NOMO-1 (cell line): Measurements from ENCODE around the gene RNLS.

Source experiments
- DNase-seq, 2 experiments: peaks; one replicate each; lab custom pipeline; 2025; ENCODE audit not compliant: unreplicated experiment in 2 of 2; lab: John Stamatoyannopoulos, UW

Gene RNLS

GRCh38 chr10:88273567-88273966 lies 309.6 kb downstream of the RNLS start:
- no peak for DNase-seq

GRCh38 chr10:88271761-88272543 lies 311.2 kb downstream of the RNLS start:
- peak; percentile 22 to 57 for DNase-seq

DNA sequence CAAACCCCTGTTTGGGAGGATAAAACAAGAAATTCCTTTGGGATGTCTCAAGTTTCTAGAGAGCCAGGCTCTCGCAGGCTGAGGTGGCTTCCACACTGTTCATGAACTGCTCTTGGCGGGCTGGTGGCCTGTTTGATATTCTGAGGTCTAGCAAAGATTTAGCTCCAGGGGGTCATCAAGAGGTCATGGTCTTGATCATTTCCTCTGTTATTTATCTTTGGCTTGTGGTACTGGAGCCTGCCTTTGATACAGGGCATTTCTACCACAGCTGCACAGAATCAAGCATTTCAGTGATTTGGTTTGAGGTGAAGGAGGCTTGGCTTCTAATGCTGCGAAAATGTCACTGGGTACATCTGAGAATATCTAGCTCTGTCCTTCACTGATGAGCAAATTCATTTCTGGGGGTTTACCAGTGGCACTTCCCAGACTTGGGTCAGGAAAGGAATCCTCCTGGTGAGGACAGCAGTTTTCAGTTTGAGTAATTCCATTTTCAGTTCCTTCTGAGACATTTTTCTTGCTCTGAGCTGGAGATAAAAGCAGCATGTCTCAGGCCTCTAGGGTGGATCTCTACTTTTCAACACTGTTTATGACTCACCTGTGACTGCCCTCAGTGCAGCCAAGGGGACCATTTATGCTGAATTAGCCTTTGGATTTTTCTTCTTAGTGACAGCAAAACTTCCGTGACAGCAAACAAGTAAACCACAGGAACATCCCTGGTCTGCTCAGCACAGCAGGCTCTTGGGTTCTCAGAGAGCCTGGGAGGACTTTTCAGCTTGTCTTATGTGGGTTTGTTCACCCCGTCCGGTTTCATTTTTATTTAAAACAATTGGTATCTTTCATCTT lies 312.0 kb downstream of the RNLS start:
- DNase-seq, result peak; percentile 23 to 72

DNA sequence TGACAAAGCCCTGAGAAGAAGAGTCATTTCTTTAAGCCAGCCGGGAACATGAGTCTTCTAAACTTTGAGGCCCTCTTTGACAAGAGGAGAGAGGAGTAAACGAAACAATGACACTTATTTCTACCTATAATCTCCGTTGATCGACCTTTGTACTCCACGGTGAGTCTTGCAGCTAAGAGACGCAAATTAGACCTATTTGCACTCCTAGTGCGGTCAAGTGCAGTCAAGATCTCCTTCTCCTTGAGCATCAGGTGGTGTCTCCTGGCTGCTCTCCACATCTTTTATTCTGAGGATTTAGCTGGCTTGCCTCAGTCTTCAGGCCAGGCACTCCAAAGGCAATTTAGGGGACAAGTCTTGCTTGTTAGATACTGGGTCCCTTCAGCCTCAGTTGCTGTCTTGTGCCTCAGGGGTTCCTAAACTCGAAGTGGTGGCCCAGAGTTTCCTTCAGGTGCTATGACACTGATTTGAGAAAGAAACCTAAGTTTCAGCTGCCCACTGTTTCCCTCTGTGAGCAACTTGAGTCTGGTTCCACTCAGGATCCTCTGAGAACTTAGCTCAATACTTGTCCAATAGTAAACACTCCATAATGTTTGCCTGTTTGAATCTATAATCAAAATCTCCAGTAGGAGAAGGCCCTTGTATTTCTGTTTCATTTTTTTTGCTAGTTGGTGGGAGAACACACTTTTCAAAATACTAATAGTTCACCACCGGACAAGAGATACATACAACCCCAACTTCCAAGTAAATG lies 312.9 kb downstream of the RNLS start:
- no peak for DNase-seq

DNA sequence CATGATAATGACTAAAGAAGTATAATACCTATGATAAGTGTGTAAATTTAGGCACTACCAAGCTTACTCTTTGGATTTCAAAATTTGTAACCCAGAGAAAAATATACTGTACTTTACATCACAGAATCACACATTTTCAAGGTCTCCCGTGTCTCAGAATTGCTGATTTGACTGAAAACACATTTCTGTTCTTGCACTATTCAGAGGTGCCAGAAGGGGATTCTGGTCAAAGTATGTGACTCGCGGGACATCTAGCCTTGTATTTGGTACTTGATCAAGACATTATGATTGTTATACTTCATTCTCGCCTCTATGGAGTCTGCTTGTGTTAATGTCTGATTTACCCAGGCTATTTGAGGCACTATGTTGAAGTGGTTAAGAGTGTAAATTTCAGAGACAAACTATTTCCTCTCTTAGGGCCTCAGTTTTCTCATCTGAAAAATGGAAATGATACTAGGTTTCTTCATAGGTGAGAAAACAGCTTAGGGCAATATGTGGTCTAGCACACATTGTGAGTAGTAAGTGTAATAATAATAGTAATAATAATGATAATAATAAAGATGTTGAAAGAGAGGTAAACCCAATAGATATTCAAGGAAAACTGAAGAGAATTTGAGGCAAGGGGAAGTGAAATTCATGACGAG lies 320.4 kb downstream of the RNLS start:
- no peak for DNase-seq

DNA sequence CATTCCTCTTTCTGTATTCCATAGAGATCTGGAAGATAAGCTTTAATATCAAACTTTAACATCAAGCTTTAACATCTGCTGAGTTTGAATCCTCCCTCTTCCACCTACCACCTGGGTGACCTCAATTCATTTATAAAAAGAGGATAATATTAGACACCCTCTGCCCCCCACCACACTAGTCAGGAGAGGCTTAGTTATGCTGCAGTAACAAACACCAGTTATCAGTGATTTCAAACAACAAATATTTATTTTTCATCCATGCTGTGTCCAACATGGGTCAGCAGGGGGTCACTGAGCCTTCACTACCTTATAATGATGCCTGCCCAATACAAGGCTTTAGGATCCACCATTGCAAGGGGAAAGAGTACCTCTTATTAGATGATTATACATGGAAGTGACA lies 322.0 kb downstream of the RNLS start:
- DNase-seq, result no peak

GRCh38 chr10:88260329-88261051 lies 322.6 kb downstream of the RNLS start:
- DNase-seq, result no peak

DNA sequence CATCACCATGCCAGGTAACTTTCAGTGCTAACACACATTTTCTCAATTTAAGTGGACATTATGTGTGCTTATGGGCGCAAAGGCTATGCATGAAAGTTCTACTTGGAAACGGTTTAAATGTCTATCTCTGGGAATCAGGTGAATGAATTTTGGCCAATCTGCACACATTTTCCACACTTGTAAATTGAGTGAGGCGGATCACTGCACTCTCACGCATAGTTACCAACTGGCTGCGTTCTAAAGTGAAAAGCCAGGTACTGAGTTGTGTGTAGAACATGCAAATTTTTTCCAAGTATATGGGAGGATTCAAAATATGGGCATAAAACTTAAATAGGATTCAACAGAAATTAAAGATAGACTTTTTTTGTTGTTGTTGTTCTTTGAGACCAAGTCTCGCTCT lies 323.7 kb downstream of the RNLS start:
- no peak for DNase-seq

GRCh38 chr10:88256886-88257285 lies 326.2 kb downstream of the RNLS start:
- no peak for DNase-seq

- no peak for DNase-seq
Observed at GRCh38 chr10:88256013-88256680, 327.0 kb downstream of the RNLS start.

DNA sequence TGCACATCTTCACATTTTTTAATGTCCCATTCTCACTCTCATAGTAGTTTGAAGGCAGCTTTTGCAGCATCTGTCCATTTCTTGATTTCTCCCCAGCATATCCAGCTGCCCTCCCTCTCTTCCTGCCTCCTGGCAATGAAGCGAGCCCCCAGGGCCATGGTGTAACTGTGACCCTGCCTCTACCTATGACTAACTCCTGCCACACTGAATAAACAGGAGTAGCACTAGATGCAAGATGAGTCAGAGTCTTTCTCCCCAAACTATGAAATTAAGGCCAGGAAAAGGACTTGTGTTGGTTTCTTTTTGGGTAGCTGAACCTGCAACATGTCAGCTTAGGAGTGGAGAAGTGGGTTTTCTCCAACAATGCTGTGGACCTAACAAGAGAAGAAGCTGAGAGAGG lies 329.0 kb downstream of the RNLS start:
- no peak for DNase-seq

DNA sequence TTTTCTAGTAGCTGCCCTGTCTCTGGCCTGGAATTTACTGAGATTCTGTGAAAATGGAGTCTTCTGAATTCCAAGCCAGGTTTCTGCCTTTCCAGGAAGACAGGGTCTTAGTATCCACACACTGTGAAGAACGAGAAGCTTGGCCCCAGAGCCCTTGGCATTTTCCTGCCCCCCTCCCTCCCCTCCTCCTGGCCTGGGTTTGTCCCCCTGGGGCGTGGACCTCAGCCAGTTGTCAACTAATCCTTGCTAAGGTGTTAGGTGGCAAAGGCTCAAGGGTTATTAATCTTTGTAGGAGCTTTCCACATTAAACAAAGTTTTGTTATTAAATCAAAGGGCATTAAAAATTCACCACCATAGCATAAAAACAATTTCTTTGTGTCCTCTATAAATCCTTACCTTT lies 329.5 kb downstream of the RNLS start:
- no peak for DNase-seq

DNA sequence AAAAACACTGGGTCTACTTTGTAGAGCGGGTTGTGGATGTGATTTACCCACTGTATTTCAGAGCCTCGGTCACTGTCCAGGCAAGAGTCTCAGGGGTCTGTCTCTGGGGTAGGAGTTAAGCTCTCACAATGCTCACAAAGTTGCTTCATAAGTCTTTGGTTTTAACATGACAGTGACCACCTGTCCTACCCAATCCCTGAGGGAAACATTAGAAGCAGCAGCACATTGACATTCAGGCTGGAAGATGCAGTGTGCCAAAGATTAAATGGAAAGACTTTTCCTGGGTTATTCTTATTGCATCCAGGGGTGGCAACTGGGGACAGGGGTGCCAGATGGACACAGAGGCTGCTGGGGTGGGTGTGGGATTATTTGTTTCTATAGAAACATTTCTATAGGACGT lies 330.0 kb downstream of the RNLS start:
- DNase-seq, result no peak

DNA sequence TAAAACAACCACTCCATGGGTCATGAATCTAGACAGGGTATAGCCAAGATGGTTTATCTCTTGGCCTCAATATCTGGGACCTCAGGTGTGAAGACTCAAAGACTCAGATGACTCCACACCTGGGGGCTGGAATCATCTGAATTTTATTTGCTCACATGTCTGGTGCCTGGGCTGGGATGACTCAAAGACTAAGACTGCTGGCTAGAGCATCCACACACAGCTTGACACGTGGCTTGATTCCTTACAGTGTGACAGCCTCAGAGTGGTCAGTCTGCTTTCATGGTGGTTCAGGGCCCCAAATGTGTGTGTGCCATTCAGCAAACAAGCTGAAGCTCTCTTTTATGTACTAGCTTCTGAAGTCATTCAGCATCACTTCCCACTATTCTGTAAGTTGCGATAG lies 333.7 kb downstream of the RNLS start:
- no peak for DNase-seq

GRCh38 chr10:88246675-88247074 lies 336.4 kb downstream of the RNLS start:
- DNase-seq, result no peak

DNA sequence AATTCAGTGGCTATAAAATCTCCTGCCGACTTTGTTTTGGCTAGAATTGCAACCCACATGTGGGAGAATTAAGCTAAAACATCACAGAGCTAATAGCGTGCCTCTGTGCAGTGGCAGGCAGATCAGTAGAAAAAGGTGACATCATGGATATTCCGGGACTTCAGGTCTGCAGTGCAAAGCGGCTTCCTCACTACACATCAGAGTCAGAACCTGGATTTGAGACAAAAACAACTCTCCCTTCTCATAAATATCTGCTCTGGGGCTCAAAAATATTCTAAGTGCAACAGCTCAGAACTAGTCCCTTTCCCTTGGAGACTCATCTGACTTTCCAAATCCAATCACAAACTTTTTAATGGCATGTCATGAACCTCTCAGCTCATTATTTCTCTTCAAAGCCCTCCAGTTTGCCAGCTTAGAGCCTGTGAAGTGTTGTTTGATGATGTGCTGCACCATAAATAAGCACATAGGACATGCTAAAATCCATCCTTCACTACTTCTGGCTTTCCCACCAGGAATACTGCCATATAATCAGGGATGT lies 337.1 kb downstream of the RNLS start:
- no peak for DNase-seq

GRCh38 chr10:88244781-88245625 lies 338.1 kb downstream of the RNLS start:
- DNase-seq, result peak; percentile 6 to 34
